GM18502 (cell line): ENCODE data around the gene REEP3.

Experiments
- ATAC-seq: cut with Tn5 transposase; IDR thresholded peaks from one replicate; pipeline ENCODE4 v1.9.1; 2021; ENCODE audit warnings: mild to moderate bottlenecking; ENCODE audit not compliant: unreplicated experiment, poor library complexity

The REEP3 gene

GRCh38 chr10:63583909-63584724 lies 62.9 kb downstream of the REEP3 start:
- ATAC-seq: no peak

- no peak for ATAC-seq
Observed at GRCh38 chr10:63584725-63585035, 63.5 kb downstream of the REEP3 start.

GRCh38 chr10:63585041-63585440 lies 63.8 kb downstream of the REEP3 start:
- ATAC-seq: no peak

GRCh38 chr10:63586043-63586442 lies 64.8 kb downstream of the REEP3 start:
- ATAC-seq: no peak

GRCh38 chr10:63587191-63587590 lies 66.0 kb downstream of the REEP3 start:
- no peak for ATAC-seq

- no peak for ATAC-seq
Observed at GRCh38 chr10:63588436-63589167, 67.4 kb downstream of the REEP3 start.

- ATAC-seq: no peak
Observed at GRCh38 chr10:63591600-63592379, 70.6 kb downstream of the REEP3 start.

- ATAC-seq: no peak
Observed at GRCh38 chr10:63593576-63593975, 72.4 kb downstream of the REEP3 start.

- ATAC-seq: no peak
Observed at GRCh38 chr10:63595072-63595471, 73.9 kb downstream of the REEP3 start.

- no peak for ATAC-seq
Observed at GRCh38 chr10:63596924-63597323, 75.7 kb downstream of the REEP3 start.

GRCh38 chr10:63600540-63600939 lies 79.3 kb downstream of the REEP3 start:
- no peak for ATAC-seq

GRCh38 chr10:63603709-63604445 lies 82.7 kb downstream of the REEP3 start:
- ATAC-seq: peak; percentile 88

- no peak for ATAC-seq
Observed at GRCh38 chr10:63605197-63605967, 84.2 kb downstream of the REEP3 start.

GRCh38 chr10:63608511-63608910 lies 87.3 kb downstream of the REEP3 start:
- ATAC-seq: no peak

- ATAC-seq: no peak
Observed at GRCh38 chr10:63611078-63611477, 89.9 kb downstream of the REEP3 start.

GRCh38 chr10:63614371-63614891 lies 93.2 kb downstream of the REEP3 start:
- no peak for ATAC-seq

GRCh38 chr10:63618552-63618951 lies 97.4 kb downstream of the REEP3 start:
- no peak for ATAC-seq

- no peak for ATAC-seq
Observed at GRCh38 chr10:63619426-63619825, 98.2 kb downstream of the REEP3 start.

- no peak for ATAC-seq
Observed at GRCh38 chr10:63622097-63622496, 100.9 kb downstream of the REEP3 start.
